Activated CD8-positive, alpha-beta memory T cell treated with anti-CD3 and anti-CD28 coated beads, Interleukin-2, amount 10 ng/mL, durations not matched to agents 7 days and 5 days (primary cell): ENCODE results near the gene BZW1. TPM values are rescaled to one million over a fixed set of nuclear protein-coding genes. Genes with fewer than 3 reads are reported as not detected.

Experiments used
- ATAC-seq: fragments of 150-1000 bp; cut with Tn5 transposase; one replicate; pipeline ENCODE4 v1.10.0; 2021; ENCODE audit warnings: moderate library complexity
- CTCF ChIA-PET: fragments of 350-600 bp; sonication (Branson Sonifier 250); formaldehyde crosslinking; loops from one replicate; lab custom pipeline; 2021; ENCODE audit warnings: antibody characterized with exemption; lab: Charles Lee
- DNase-seq: peaks from one replicate; pipeline ENCODE4 v3.0.0-alpha.2; 2020
- H3K27ac Mint-ChIP-seq: one replicate; pipeline ENCODE4 v1.8.0; 2021; ENCODE audit warnings: mild to moderate bottlenecking, mixed read lengths
- H3K27me3 Mint-ChIP-seq: one replicate; pipeline ENCODE4 v1.8.0; 2021; ENCODE audit warnings: mixed read lengths
- H3K36me3 Mint-ChIP-seq: one replicate; pipeline ENCODE4 v1.8.0; 2021; ENCODE audit warnings: mild to moderate bottlenecking, mixed read lengths
- H3K4me1 Mint-ChIP-seq: one replicate; pipeline ENCODE4 v1.8.0; 2021; ENCODE audit warnings: mixed read lengths
- H3K4me3 Mint-ChIP-seq: one replicate; pipeline ENCODE4 v1.8.0; 2021; ENCODE audit warnings: mild to moderate bottlenecking, moderate library complexity, mixed read lengths
- H3K9me3 Mint-ChIP-seq: one replicate; pipeline ENCODE4 v1.8.0; 2022; ENCODE audit warnings: low read depth, mixed read lengths
- total RNA-seq, 2 experiments: library from RNA; stranded (reverse); gene quantifications; one replicate each; pipeline ENCODE4 v1.2.3, GENCODE V29; 2021

Gene BZW1
- total RNA-seq, 2 experiments from 2014 or later: 222 to 306 TPM

- no peaks in the 10 kb centered on the region for H3K4me1 Mint-ChIP-seq
- DNase-seq (no peak), ATAC-seq (no peak)
- no peak overlapping the region for H3K27ac Mint-ChIP-seq
- H3K27me3 Mint-ChIP-seq: peaks cover 7% of the 10 kb centered on the region
- no peaks in the 10 kb centered on the region for H3K9me3 Mint-ChIP-seq
- H3K4me3 Mint-ChIP-seq: no peak overlapping the region
- H3K36me3 Mint-ChIP-seq: peaks cover 10% of the 10 kb centered on the region
- CTCF ChIA-PET: no interaction called here
These were observed 16.4 kb downstream of the BZW1 start for GRCh38 chr2:200828104-200828503.

DNA sequence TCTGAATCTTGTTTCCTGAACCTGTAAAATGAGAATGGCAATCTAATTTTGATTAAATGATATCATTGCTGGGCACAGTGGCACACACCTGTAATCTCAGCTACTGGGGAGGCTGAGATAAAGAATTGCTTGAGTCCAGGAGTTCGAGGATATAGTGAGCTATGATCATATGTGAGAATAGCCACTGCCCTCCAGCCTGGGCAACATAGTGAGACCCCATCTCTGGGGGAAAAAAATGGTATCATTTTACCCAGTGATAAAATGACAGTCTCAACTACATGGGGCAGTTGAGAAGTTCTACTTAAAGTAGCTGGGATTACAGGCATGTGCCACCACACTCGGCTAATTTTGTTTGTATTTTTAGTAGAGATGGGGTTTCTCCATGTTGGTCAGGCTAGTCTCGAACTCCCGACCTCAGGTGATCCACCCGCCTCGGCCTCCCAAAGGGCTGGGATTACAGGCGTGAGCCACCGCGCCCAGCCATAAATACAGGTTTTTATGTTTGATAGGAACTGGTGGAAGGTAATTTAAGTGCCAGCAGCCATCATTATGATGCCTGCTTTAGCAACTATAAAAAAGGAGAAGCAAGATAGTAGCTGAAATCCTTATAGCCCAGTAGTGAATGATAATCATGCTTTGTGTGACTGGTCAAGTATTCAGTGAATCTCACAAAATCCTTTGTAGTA is 17.0 kb downstream of the BZW1 start:
- H3K27ac Mint-ChIP-seq: no peak overlapping the region
- H3K36me3 Mint-ChIP-seq: peaks cover 10% of the 10 kb centered on the region
- DNase-seq: no peak
- ATAC-seq: no peak
- no peak overlapping the region for H3K4me3 Mint-ChIP-seq
- no peaks in the 10 kb centered on the region for H3K9me3 Mint-ChIP-seq
- no peaks in the 10 kb centered on the region for H3K4me1 Mint-ChIP-seq
- peaks cover 7% of the 10 kb centered on the region for H3K27me3 Mint-ChIP-seq
- CTCF ChIA-PET: no interaction called here

- Mint-ChIP-seq H3K27me3 (peaks cover 7% of the 10 kb centered on the region), H3K27ac (no peak overlapping the region)
These were observed 17.5 kb downstream of the BZW1 start for GRCh38 chr2:200829258-200829655.

GRCh38 chr2:200834701-200835100 is 23.0 kb downstream of the BZW1 start:
- Mint-ChIP-seq H3K4me1 (no peaks in the 10 kb centered on the region), H3K27me3 (peaks cover 7% of the 10 kb centered on the region), H3K36me3 (peaks cover 2% of the 10 kb centered on the region), H3K9me3 (peaks cover 3% of the 10 kb centered on the region), H3K4me3 (no peak overlapping the region), H3K27ac (no peak overlapping the region)
- ATAC-seq (no peak), DNase-seq (no peak)
- CTCF ChIA-PET: no interaction called here

More at GRCh38 chr2:200829258-200829655, 17.5 kb downstream of the BZW1 start:
- no peak overlapping the region for H3K4me3 Mint-ChIP-seq
- CTCF ChIA-PET: no interaction called here
- H3K4me1 Mint-ChIP-seq: no peaks in the 10 kb centered on the region
- H3K9me3 Mint-ChIP-seq: no peaks in the 10 kb centered on the region
- DNase-seq: no peak
- ATAC-seq: no peak
- peaks cover 10% of the 10 kb centered on the region for H3K36me3 Mint-ChIP-seq

GRCh38 chr2:200839513-200839912 is 27.8 kb downstream of the BZW1 start:
- H3K4me3 Mint-ChIP-seq: no peak overlapping the region
- no peak overlapping the region for H3K27ac Mint-ChIP-seq
- DNase-seq (no peak), ATAC-seq (no peak)
- no peaks in the 10 kb centered on the region for H3K4me1 Mint-ChIP-seq
- peaks cover 3% of the 10 kb centered on the region for H3K9me3 Mint-ChIP-seq
- CTCF ChIA-PET: no interaction called here
- peaks cover 2% of the 10 kb centered on the region for H3K36me3 Mint-ChIP-seq
- peaks cover 4% of the 10 kb centered on the region for H3K27me3 Mint-ChIP-seq

DNA sequence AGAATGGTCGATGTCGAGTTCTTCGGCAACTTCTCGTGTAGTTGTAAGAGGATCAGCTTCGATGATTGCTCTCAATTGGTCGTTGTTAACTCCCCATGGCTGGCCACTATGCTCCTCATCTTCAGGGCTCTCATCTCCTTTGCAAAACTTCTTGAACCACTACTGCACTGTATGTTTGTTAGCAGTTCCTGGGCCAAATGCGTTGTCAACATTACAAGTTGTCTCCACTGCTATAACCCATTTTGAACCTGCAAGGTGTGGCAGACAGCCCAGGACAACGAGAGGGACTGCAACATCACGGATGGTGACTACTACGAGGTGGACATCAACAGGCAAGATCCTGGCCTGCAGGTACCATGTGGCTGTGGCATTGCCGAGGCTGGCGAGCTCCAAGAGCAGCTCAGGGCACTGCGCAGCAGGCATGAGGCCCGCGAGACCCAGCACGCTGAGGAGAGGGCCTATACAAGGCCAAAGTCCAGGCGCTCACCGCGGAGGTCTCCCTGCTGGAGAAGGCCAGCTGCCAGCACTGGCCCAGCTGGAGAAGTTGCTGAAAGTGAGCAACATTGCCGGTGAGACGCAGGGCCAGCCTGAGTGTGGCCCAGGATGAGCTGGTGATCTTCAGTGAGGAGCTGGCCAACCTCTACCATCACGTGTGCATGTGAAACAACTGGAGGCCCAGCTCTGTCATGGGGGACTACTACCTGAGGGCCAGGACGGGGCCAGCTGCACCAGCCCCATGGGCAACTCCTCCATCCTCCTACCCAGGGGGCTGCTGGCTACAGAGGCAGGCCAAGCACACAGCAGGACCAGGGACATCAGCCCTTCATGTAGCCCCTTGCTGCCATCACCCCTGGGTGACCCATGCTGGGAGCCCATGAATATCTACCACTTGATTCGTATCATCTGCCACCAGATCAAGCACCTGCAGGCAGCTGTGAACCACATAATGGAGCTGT is 32.6 kb downstream of the BZW1 start:
- no peaks in the 10 kb centered on the region for H3K9me3 Mint-ChIP-seq
- H3K4me3 Mint-ChIP-seq: no peak overlapping the region
- ATAC-seq: no peak
- H3K27ac Mint-ChIP-seq: no peak overlapping the region
- peaks cover 4% of the 10 kb centered on the region for H3K27me3 Mint-ChIP-seq
- DNase-seq: no peak
- peaks cover 2% of the 10 kb centered on the region for H3K4me1 Mint-ChIP-seq
- no peaks in the 10 kb centered on the region for H3K36me3 Mint-ChIP-seq
- CTCF ChIA-PET: interaction anchor here (0.9 kb wide), 1 partner anchor 15 kb away, joined by 3 read pairs; no protein-coding TSS in a partner anchor

GRCh38 chr2:200845194-200845593 is 33.5 kb downstream of the BZW1 start:
- no peak for ATAC-seq
- Mint-ChIP-seq H3K4me3 (no peak overlapping the region), H3K27me3 (peaks cover 4% of the 10 kb centered on the region)

DNA sequence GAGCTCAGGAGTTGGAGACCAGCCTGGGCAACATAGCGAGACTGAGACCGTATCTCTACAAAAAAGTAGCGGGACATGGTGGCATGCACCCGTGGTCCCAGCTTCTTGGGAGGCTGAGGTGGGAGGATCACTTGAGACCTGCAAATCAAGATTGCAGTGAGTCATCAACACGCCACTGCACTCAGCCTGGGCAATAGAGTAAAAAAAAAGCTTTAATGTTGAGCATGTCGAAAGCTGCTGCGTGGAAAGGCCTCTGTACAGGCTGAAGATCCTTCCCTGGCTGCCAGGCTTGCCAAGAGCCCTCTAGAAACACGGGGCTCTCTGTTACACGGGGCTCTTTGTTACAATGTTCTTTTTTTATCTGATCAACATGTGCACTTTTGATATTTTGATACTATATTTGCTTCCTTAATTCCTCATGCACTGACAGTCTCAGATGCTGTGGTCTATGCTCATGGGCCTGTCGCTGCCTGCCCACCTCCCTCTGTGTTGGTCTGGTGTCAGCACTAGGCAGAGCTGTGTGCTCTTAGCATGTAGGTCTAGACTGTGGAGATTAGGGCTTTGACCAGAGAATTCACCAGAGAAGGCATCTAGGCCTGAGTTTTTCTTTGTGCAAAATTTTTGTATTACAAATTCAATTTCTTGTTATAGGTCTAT is 34.1 kb downstream of the BZW1 start:
- Mint-ChIP-seq H3K27me3 (peaks cover 4% of the 10 kb centered on the region), H3K9me3 (no peaks in the 10 kb centered on the region), H3K27ac (no peak overlapping the region), H3K4me3 (no peak overlapping the region), H3K36me3 (peaks cover 6% of the 10 kb centered on the region), H3K4me1 (peaks cover 2% of the 10 kb centered on the region)
- DNase-seq (no peak), ATAC-seq (no peak)
- CTCF ChIA-PET: interaction anchor here (0.9 to 1.4 kb wide), 3 partner anchors 13 to 24 kb away, joined by 3 to 6 read pairs (median 3); no protein-coding TSS in a partner anchor

More at GRCh38 chr2:200845194-200845593, 33.5 kb downstream of the BZW1 start:
- no peaks in the 10 kb centered on the region for H3K9me3 Mint-ChIP-seq
- CTCF ChIA-PET: interaction anchor here (0.9 to 1.4 kb wide), 3 partner anchors 13 to 24 kb away, joined by 3 to 6 read pairs (median 3); no protein-coding TSS in a partner anchor
- H3K36me3 Mint-ChIP-seq: no peaks in the 10 kb centered on the region
- H3K4me1 Mint-ChIP-seq: peaks cover 2% of the 10 kb centered on the region
- H3K27ac Mint-ChIP-seq: no peak overlapping the region
- DNase-seq: no peak

DNA sequence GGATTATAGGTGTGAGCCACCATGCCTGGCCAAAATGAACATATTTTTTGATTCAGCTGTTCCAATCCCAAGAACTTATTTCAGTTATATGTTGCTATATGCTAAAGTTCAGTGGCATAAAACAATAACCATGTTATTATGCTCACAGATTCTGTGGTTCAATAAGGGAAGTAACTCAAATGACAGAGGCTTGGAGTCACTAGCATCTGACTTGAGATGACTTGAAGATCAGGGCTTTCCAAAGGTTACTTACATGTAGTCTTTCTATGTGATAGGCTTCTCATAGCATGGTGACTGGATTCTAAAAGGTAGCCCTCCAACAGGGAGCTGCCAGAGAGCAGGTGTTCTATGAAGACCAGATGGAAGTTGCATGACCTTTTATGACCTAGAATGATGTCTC is 35.6 kb downstream of the BZW1 start:
- CTCF ChIA-PET: interaction anchor here (0.6 kb wide), 1 partner anchor 363 kb away, joined by 3 read pairs; no protein-coding TSS in a partner anchor
- Mint-ChIP-seq H3K4me3 (no peak overlapping the region), H3K36me3 (peaks cover 20% of the 10 kb centered on the region), H3K9me3 (no peaks in the 10 kb centered on the region), H3K27ac (no peak overlapping the region), H3K27me3 (peaks cover 4% of the 10 kb centered on the region), H3K4me1 (peaks cover 3% of the 10 kb centered on the region)
- no peak for DNase-seq
- no peak for ATAC-seq

GRCh38 chr2:200847939-200848338 is 36.2 kb downstream of the BZW1 start:
- Mint-ChIP-seq H3K36me3 (peaks cover 26% of the 10 kb centered on the region), H3K9me3 (no peaks in the 10 kb centered on the region), H3K4me3 (no peak overlapping the region), H3K27ac (no peak overlapping the region), H3K27me3 (no peaks in the 10 kb centered on the region), H3K4me1 (peaks cover 3% of the 10 kb centered on the region)
- DNase-seq: no peak
- CTCF ChIA-PET: no interaction called here
- ATAC-seq: no peak

- Mint-ChIP-seq H3K27ac (no peak overlapping the region), H3K4me1 (peaks cover 3% of the 10 kb centered on the region), H3K9me3 (no peaks in the 10 kb centered on the region), H3K27me3 (no peaks in the 10 kb centered on the region), H3K4me3 (no peak overlapping the region), H3K36me3 (peaks cover 46% of the 10 kb centered on the region)
- DNase-seq (no peak), ATAC-seq (no peak)
- CTCF ChIA-PET: no interaction called here
These were observed 39.0 kb downstream of the BZW1 start for GRCh38 chr2:200850512-200851256.

- Mint-ChIP-seq H3K9me3 (no peaks in the 10 kb centered on the region), H3K4me1 (peaks cover 5% of the 10 kb centered on the region), H3K36me3 (peaks cover 51% of the 10 kb centered on the region), H3K27me3 (no peaks in the 10 kb centered on the region), H3K27ac (no peak overlapping the region), H3K4me3 (no peak overlapping the region)
- DNase-seq: no peak
- no peak for ATAC-seq
- CTCF ChIA-PET: no interaction called here
These were observed 39.9 kb downstream of the BZW1 start for GRCh38 chr2:200851398-200852248.
